HEK293 (cell line): ENCODE data around the gene UBE2E1.

Source experiments
- CTCF ChIA-PET: fragments of 350-600 bp; formaldehyde crosslinking; extraction: SDS; loops from one replicate; lab custom pipeline; 2021; ENCODE audit warnings: antibody characterized with exemption; lab: Yijun Ruan, JAX
- POLR2A ChIA-PET: fragments of 300-600 bp; formaldehyde crosslinking; extraction: SDS; loops from one replicate; lab custom pipeline; 2020; ENCODE audit warnings: antibody characterized with exemption, inconsistent platforms; lab: Yijun Ruan, JAX
- H3K27ac ChIP-seq: fragments of 200-500 bp; sonication (Bioruptor generic); 2 replicates; pipeline ENCODE4 v1.5.1; 2014; ENCODE audit warnings: low read depth, low read length, control low read depth, inconsistent platforms; ENCODE audit errors: extremely low read depth
- H3K36me3 ChIP-seq, 2 experiments: fragments of 200-500 bp in 1 of 2; sonication (Bioruptor generic) in 1 of 2; 1 replicate in 1 of 2; 2 replicates in 1 of 2; pipeline ENCODE4 v1.5.1; 2014 to 2017; ENCODE audit warnings: inconsistent platforms in 2 of 2, low read length in 2 of 2; ENCODE audit not compliant: control insufficient read depth in 2 of 2, insufficient read depth in 1 of 2
- H3K4me1 ChIP-seq: fragments of 200-500 bp; sonication (Bioruptor generic); 2 replicates; pipeline ENCODE4 v1.5.1; 2014; ENCODE audit warnings: mild to moderate bottlenecking, low read length, inconsistent platforms; ENCODE audit not compliant: control insufficient read depth, insufficient read depth
- H3K4me3 ChIP-seq: 2 replicates; pipeline ENCODE4 v1.5.1; 2011; ENCODE audit warnings: low read depth, mild to moderate bottlenecking, control low read depth, low read length, moderate library complexity
- H3K9me3 ChIP-seq: fragments of 200-500 bp; sonication (Bioruptor generic); 2 replicates; pipeline ENCODE4 v1.5.1; 2014; ENCODE audit warnings: low read depth, low read length, inconsistent platforms; ENCODE audit not compliant: control insufficient read depth, insufficient read depth
- KLF17 ChIP-seq: fragments of 450-650 bp; formaldehyde crosslinking; IDR thresholded peaks from 2 replicates; pipeline ENCODE4 v1.5.1; 2016; ENCODE audit warnings: missing biosample characterization, missing genetic modification characterization
- KLF9 ChIP-seq: fragments of 450-650 bp; formaldehyde crosslinking; IDR thresholded peaks from 2 replicates; pipeline ENCODE4 v1.5.1; 2016; ENCODE audit warnings: missing biosample characterization, missing genetic modification characterization, low read depth
- MYNN ChIP-seq: fragments of 450-650 bp; formaldehyde crosslinking; IDR thresholded peaks from 2 replicates; pipeline ENCODE4 v1.5.1; 2016; ENCODE audit warnings: missing biosample characterization, missing genetic modification characterization, borderline replicate concordance
- OSR2 ChIP-seq: fragments of 450-650 bp; formaldehyde crosslinking; IDR thresholded peaks from 2 replicates; pipeline ENCODE4 v1.5.1; 2016; ENCODE audit warnings: missing biosample characterization, missing genetic modification characterization
- OVOL3 ChIP-seq: fragments of 450-650 bp; formaldehyde crosslinking; IDR thresholded peaks from 2 replicates; pipeline ENCODE4 v1.5.1; 2016; ENCODE audit warnings: missing biosample characterization, missing genetic modification characterization
- REPIN1 ChIP-seq: fragments of 450-650 bp; formaldehyde crosslinking; IDR thresholded peaks from 2 replicates; pipeline ENCODE4 v1.5.1; 2017; ENCODE audit warnings: missing biosample characterization, missing genetic modification characterization, low read depth
- SP2 ChIP-seq: fragments of 450-650 bp; formaldehyde crosslinking; IDR thresholded peaks from 2 replicates; pipeline ENCODE4 v1.5.1; 2016; ENCODE audit warnings: missing biosample characterization, missing genetic modification characterization
- ZNF10 ChIP-seq: fragments of 450-650 bp; formaldehyde crosslinking; IDR thresholded peaks from 2 replicates; pipeline ENCODE4 v1.5.1; 2017; ENCODE audit warnings: missing biosample characterization, missing genetic modification characterization
- ZNF214 ChIP-seq: fragments of 450-650 bp; formaldehyde crosslinking; IDR thresholded peaks from 2 replicates; pipeline ENCODE4 v1.5.1; 2017; ENCODE audit warnings: missing biosample characterization, mild to moderate bottlenecking, missing genetic modification characterization, borderline replicate concordance
- ZNF248 ChIP-seq: fragments of 450-650 bp; formaldehyde crosslinking; IDR thresholded peaks from 2 replicates; pipeline ENCODE4 v1.5.1; 2017; ENCODE audit warnings: missing biosample characterization, missing genetic modification characterization
- ZNF362 ChIP-seq: fragments of 450-650 bp; formaldehyde crosslinking; IDR thresholded peaks from 2 replicates; pipeline ENCODE4 v1.5.1; 2016; ENCODE audit warnings: missing biosample characterization, missing genetic modification characterization
- ZNF555 ChIP-seq: fragments of 450-650 bp; formaldehyde crosslinking; conservative IDR thresholded peaks from 2 replicates; pipeline ENCODE4 v1.5.1; 2017; ENCODE audit warnings: missing biosample characterization, mild to moderate bottlenecking, missing genetic modification characterization, inconsistent platforms
- ZNF558 ChIP-seq: fragments of 450-650 bp; formaldehyde crosslinking; IDR thresholded peaks from 2 replicates; pipeline ENCODE4 v1.5.1; 2016; ENCODE audit warnings: missing biosample characterization, missing genetic modification characterization
- ZNF610 ChIP-seq: fragments of 450-650 bp; formaldehyde crosslinking; IDR thresholded peaks from 2 replicates; pipeline ENCODE4 v1.5.1; 2016; ENCODE audit warnings: missing biosample characterization, missing genetic modification characterization, borderline replicate concordance
- ZNF654 ChIP-seq: fragments of 450-650 bp; formaldehyde crosslinking; IDR thresholded peaks from 2 replicates; pipeline ENCODE4 v1.5.1; 2016; ENCODE audit warnings: low read depth, missing biosample characterization, missing genetic modification characterization
- ZNF76 ChIP-seq: fragments of 450-650 bp; formaldehyde crosslinking; IDR thresholded peaks from 2 replicates; pipeline ENCODE4; 2016; ENCODE audit warnings: low read depth, missing biosample characterization, missing genetic modification characterization, borderline replicate concordance
- ZSCAN16 ChIP-seq: fragments of 450-650 bp; formaldehyde crosslinking; IDR thresholded peaks from 2 replicates; pipeline ENCODE4 v1.5.1; 2016; ENCODE audit warnings: missing biosample characterization, missing genetic modification characterization
- TF ChIP-seq, protein P1 (sequence below): fragments of 450-650 bp; formaldehyde crosslinking; IDR thresholded peaks from 2 replicates; pipeline ENCODE4 v1.5.1; 2016; ENCODE audit warnings: missing biosample characterization, missing genetic modification characterization
- TF ChIP-seq, protein P2 (sequence below): fragments of 450-650 bp; formaldehyde crosslinking; IDR thresholded peaks from 2 replicates; pipeline ENCODE4 v1.5.0; 2017; ENCODE audit warnings: missing biosample characterization, missing genetic modification characterization, borderline replicate concordance
- TF ChIP-seq, protein P3 (sequence below): fragments of 450-650 bp; formaldehyde crosslinking; IDR thresholded peaks from 2 replicates; pipeline ENCODE4 v1.5.1; 2016; ENCODE audit warnings: missing biosample characterization, missing genetic modification characterization

Gene UBE2E1

GRCh38 chr3:23807424-23808015 is 1.8 kb downstream of the UBE2E1 start (continued):
- TF ChIP-seq, protein P1, sequence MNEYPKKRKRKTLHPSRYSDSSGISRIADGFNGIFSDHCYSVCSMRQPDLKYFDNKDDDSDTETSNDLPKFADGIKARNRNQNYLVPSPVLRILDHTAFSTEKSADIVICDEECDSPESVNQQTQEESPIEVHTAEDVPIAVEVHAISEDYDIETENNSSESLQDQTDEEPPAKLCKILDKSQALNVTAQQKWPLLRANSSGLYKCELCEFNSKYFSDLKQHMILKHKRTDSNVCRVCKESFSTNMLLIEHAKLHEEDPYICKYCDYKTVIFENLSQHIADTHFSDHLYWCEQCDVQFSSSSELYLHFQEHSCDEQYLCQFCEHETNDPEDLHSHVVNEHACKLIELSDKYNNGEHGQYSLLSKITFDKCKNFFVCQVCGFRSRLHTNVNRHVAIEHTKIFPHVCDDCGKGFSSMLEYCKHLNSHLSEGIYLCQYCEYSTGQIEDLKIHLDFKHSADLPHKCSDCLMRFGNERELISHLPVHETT (tag by site-specific recombination), result no peak
- no peak for TF ChIP-seq SP2 (tag by site-specific recombination)
- TF ChIP-seq MYNN (tag by site-specific recombination), result no peak
- peak; percentile 82; the same call in 1 of the 2 replicates for TF ChIP-seq ZNF610
- TF ChIP-seq OVOL3 (tag by site-specific recombination), result no peak
- peak; percentile 35; the same call in 1 of the 2 replicates for TF ChIP-seq ZNF362
- no peak for TF ChIP-seq REPIN1 (tag by site-specific recombination)
- no peak for TF ChIP-seq KLF9 (tag by site-specific recombination)
- no peak for TF ChIP-seq ZNF214 (tag by site-specific recombination)
- TF ChIP-seq, protein P2, sequence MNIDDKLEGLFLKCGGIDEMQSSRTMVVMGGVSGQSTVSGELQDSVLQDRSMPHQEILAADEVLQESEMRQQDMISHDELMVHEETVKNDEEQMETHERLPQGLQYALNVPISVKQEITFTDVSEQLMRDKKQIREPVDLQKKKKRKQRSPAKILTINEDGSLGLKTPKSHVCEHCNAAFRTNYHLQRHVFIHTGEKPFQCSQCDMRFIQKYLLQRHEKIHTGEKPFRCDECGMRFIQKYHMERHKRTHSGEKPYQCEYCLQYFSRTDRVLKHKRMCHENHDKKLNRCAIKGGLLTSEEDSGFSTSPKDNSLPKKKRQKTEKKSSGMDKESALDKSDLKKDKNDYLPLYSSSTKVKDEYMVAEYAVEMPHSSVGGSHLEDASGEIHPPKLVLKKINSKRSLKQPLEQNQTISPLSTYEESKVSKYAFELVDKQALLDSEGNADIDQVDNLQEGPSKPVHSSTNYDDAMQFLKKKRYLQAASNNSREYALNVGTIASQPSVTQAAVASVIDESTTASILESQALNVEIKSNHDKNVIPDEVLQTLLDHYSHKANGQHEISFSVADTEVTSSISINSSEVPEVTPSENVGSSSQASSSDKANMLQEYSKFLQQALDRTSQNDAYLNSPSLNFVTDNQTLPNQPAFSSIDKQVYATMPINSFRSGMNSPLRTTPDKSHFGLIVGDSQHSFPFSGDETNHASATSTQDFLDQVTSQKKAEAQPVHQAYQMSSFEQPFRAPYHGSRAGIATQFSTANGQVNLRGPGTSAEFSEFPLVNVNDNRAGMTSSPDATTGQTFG (tag by site-specific recombination), result no peak
- no peak for TF ChIP-seq ZNF10 (tag by site-specific recombination)
- no peak for TF ChIP-seq ZNF558 (tag by site-specific recombination)
- no peak for TF ChIP-seq ZNF654 (tag by site-specific recombination)
- no peak for TF ChIP-seq ZNF555 (tag by site-specific recombination)
- no peak for TF ChIP-seq ZNF248 (tag by site-specific recombination)
- TF ChIP-seq, all 188 proteins: peak for 6

DNA sequence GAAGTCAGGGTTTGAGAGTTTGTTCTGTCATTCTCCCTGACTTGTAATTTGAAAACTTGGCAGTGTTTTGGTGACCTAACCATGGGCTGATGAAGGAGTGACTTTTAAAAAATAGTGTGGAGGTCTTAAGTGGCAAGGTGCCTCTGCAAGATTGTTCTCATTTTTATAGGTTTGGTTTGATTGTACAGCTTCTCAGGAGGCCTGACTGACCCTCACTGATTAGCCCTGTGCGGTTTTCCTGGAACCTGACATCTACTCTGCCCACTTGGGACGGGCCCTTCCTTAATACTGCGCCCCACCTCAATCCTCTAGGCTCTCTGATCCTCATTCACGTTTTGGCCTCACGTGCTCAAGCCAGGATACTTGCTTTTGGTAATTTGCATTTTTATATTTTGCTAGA is 2.8 kb downstream of the UBE2E1 start:
- Histone ChIP-seq H3K27ac (no peak overlapping the region), H3K9me3 (no peaks in the 10 kb centered on the region), H3K36me3 (peaks cover 0 to 32% of the 10 kb centered on the region in 2 experiments; a peak in 1 of 3 replicates), H3K4me3 (no peak overlapping the region), H3K4me1 (0 out of 2 replicates have a peak, but pooled peaks cover 6% of the 10 kb centered on the region)
- ChIA-PET POLR2A (interaction anchor here (0.5 kb wide), 1 partner anchor 14 kb away, joined by 3 read pairs; no protein-coding TSS in a partner anchor), CTCF (interaction anchor here (0.7 kb wide), 1 partner anchor 48 kb away, joined by 5 read pairs; no protein-coding TSS in a partner anchor)
- TF ChIP-seq KLF17 (tag by site-specific recombination) (0 out of 2 replicates have a peak, but pooled peaks have one; percentile 25), OSR2 (tag by site-specific recombination) (peak; percentile 57), MYNN (tag by site-specific recombination) (peak; percentile 99), ZSCAN16 (tag by site-specific recombination) (0 out of 2 replicates have a peak, but pooled peaks have one; percentile 15), ZNF76 (tag by site-specific recombination) (no peak)
- TF ChIP-seq, protein P3, sequence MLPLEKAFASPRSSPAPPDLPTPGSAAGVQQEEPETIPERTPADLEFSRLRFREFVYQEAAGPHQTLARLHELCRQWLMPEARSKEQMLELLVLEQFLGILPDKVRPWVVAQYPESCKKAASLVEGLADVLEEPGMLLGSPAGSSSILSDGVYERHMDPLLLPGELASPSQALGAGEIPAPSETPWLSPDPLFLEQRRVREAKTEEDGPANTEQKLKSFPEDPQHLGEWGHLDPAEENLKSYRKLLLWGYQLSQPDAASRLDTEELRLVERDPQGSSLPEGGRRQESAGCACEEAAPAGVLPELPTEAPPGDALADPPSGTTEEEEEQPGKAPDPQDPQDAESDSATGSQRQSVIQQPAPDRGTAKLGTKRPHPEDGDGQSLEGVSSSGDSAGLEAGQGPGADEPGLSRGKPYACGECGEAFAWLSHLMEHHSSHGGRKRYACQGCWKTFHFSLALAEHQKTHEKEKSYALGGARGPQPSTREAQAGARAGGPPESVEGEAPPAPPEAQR (tag by site-specific recombination), result no peak
